Gastroesophageal sphincter (tissue), 3 donors: Measurements from ENCODE around the gene THAP8.
A peak's percentile ranks its signal among the peaks of the same experiment; 100 is the strongest.

Experiments
- CTCF ChIP-seq, 4 experiments: fragments of 200-600 bp in 2 of 4; fragments of 450-650 bp in 2 of 4; sonication (generic) in 1 of 4; IDR thresholded peaks; one replicate each; pipeline ENCODE4 v1.5.1; 2017 to 2019; ENCODE audit warnings: antibody characterized with exemption in 4 of 4, mild to moderate bottlenecking in 2 of 4, moderate library complexity in 2 of 4
- EP300 ChIP-seq: sonication (generic); formaldehyde crosslinking; IDR thresholded peaks from one replicate; pipeline ENCODE4 v1.6.1; 2017; ENCODE audit warnings: antibody characterized with exemption, mild to moderate bottlenecking
- POLR2AphosphoS5 ChIP-seq: sonication (generic); formaldehyde crosslinking; IDR thresholded peaks from one replicate; pipeline ENCODE4 v1.6.1; 2017; ENCODE audit warnings: antibody characterized with exemption

DNA sequence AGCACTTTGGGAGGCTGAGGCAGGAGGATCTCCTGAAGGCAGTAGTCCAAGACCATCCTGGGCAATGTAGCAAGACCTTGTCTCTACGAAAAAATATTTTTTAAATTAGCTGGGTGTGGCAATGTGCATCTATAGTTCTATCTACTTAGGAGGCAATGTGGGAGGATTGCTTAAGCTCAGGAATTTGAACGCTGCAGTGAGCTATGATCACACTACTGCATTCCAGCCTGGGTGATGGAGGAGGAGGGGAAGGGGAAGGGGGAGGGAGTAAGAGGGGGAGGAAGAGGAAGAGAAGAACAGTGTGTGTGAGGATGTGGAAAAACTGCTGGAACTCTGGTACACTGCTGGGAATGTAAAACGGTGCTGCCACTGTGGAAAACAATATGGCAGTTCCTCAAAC, 12.3 kb downstream of the THAP8 start:
- TF ChIP-seq CTCF (IDR thresholded peaks at IDR 0.05) (no peak), POLR2AphosphoS5 (peak; percentile 56), EP300 (no peak)
